Hepatocyte (in vitro differentiated cells): ENCODE results near the gene ZNF764.

Source experiments
- EZH2 ChIP-seq: fragments of 200-600 bp; sonication (generic); IDR thresholded peaks from 2 replicates; pipeline ENCODE4 v1.6.1; 2016; ENCODE audit warnings: antibody characterized with exemption, mild to moderate bottlenecking, borderline replicate concordance
- TF ChIP-seq, protein P1 (sequence below): fragments of 200-600 bp; sonication (generic); IDR thresholded peaks from 2 replicates; pipeline ENCODE4 v1.5.1; 2016; ENCODE audit warnings: antibody characterized with exemption, mild to moderate bottlenecking; ENCODE audit not compliant: poor library complexity

- TF ChIP-seq, protein P1, sequence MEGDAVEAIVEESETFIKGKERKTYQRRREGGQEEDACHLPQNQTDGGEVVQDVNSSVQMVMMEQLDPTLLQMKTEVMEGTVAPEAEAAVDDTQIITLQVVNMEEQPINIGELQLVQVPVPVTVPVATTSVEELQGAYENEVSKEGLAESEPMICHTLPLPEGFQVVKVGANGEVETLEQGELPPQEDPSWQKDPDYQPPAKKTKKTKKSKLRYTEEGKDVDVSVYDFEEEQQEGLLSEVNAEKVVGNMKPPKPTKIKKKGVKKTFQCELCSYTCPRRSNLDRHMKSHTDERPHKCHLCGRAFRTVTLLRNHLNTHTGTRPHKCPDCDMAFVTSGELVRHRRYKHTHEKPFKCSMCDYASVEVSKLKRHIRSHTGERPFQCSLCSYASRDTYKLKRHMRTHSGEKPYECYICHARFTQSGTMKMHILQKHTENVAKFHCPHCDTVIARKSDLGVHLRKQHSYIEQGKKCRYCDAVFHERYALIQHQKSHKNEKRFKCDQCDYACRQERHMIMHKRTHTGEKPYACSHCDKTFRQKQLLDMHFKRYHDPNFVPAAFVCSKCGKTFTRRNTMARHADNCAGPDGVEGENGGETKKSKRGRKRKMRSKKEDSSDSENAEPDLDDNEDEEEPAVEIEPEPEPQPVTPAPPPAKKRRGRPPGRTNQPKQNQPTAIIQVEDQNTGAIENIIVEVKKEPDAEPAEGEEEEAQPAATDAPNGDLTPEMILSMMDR = no peak
- no peak for TF ChIP-seq EZH2
These were observed 16.5 kb downstream of the ZNF764 start for GRCh38 chr16:30541502-30542329.
